IMR-90 (cell line): Measurements from ENCODE around the gene TNFRSF18. TPM values are rescaled to one million over a fixed set of nuclear protein-coding genes. Genes with fewer than 3 reads are reported as not detected.

Experiments used
- ATAC-seq: fragments of 200-7000 bp; cut with Tn5 transposase; 2 replicates; pipeline ENCODE4 v1.9.1; 2020; ENCODE audit warnings: low read depth, mild to moderate bottlenecking, moderate library complexity
- BruUV-seq: library from RNA; stranded (reverse); fragments of 400-500 nt; replicated peaks from 2 replicates; lab custom pipeline; 2021; lab: Mats Ljungman, UMichigan
- CTCF ChIA-PET: fragments of 300-600 bp; formaldehyde crosslinking; extraction: SDS; loops from one replicate; lab custom pipeline; 2021; ENCODE audit warnings: antibody characterized with exemption; lab: Yijun Ruan, JAX
- POLR2A ChIA-PET: fragments of 300-600 bp; sonication (Branson Sonifier 250); formaldehyde crosslinking; loops from one replicate; lab custom pipeline; 2022; ENCODE audit warnings: antibody characterized with exemption; ENCODE audit not compliant: unreplicated experiment; lab: Charles Lee
- DNase-seq: peaks from one replicate; pipeline ENCODE4 v3.0.0; 2013
- H2AFZ ChIP-seq: replicated peaks from 2 replicates; pipeline ENCODE3; 2013; ENCODE audit warnings: low read length, mild to moderate bottlenecking; ENCODE audit not compliant: poor library complexity
- H2AK5ac ChIP-seq: 2 replicates; pipeline ENCODE4 v1.6.1; 2013; ENCODE audit warnings: low read depth, low read length, inconsistent platforms
- H2AK9ac ChIP-seq: replicated peaks from 2 replicates; pipeline ENCODE3; 2013; ENCODE audit warnings: mild to moderate bottlenecking, low read depth, low read length, moderate library complexity; ENCODE audit not compliant: poor library complexity
- H2BK120ac ChIP-seq: 2 replicates; pipeline ENCODE4 v1.6.1; 2013; ENCODE audit warnings: low read depth, low read length, inconsistent platforms
- H2BK15ac ChIP-seq: 3 replicates; pipeline ENCODE4 v1.6.1; 2013; ENCODE audit warnings: low read depth, low read length, inconsistent platforms
- H2BK20ac ChIP-seq: 2 replicates; pipeline ENCODE4 v1.6.1; 2013; ENCODE audit warnings: low read depth, mild to moderate bottlenecking, inconsistent platforms, low read length, moderate library complexity
- H2BK5ac ChIP-seq: 2 replicates; pipeline ENCODE4 v1.6.1; 2013; ENCODE audit warnings: mild to moderate bottlenecking, low read depth, low read length, inconsistent platforms; ENCODE audit not compliant: poor library complexity, severe bottlenecking
- H3K14ac ChIP-seq: replicated peaks from 2 replicates; pipeline ENCODE4 v1.6.1; 2013; ENCODE audit warnings: low read depth, low read length, inconsistent platforms
- H3K18ac ChIP-seq: 2 replicates; pipeline ENCODE4 v1.6.1; 2013; ENCODE audit warnings: low read depth, low read length, control low read depth
- H3K23ac ChIP-seq: 2 replicates; pipeline ENCODE4 v1.6.1; 2013; ENCODE audit warnings: low read depth, low read length, inconsistent platforms
- H3K27ac ChIP-seq: 2 replicates; pipeline ENCODE4 v1.5.1; 2013; ENCODE audit warnings: mild to moderate bottlenecking, control low read depth, low read length; ENCODE audit not compliant: insufficient read depth
- H3K27me3 ChIP-seq: 2 replicates; pipeline ENCODE4 v1.6.1; 2013; ENCODE audit warnings: low read length; ENCODE audit not compliant: control insufficient read depth, insufficient read depth
- H3K36me3 ChIP-seq: 2 replicates; pipeline ENCODE4 v1.6.1; 2013; ENCODE audit warnings: low read length, mixed read lengths; ENCODE audit not compliant: control insufficient read depth, insufficient read depth
- H3K4ac ChIP-seq: 2 replicates; pipeline ENCODE4 v1.6.1; 2013; ENCODE audit warnings: low read depth, low read length, inconsistent platforms
- H3K4me1 ChIP-seq: 2 replicates; pipeline ENCODE4 v1.6.1; 2013; ENCODE audit warnings: low read length, mixed read lengths; ENCODE audit not compliant: control insufficient read depth, insufficient read depth
- H3K4me2 ChIP-seq: 2 replicates; pipeline ENCODE4 v1.6.1; 2013; ENCODE audit warnings: low read depth, mild to moderate bottlenecking, control low read depth, low read length, moderate library complexity
- H3K4me3 ChIP-seq: 2 replicates; pipeline ENCODE4 v1.5.1; 2013; ENCODE audit warnings: low read depth, mild to moderate bottlenecking, control low read depth, low read length, moderate library complexity; ENCODE audit not compliant: insufficient read depth
- H3K56ac ChIP-seq: 2 replicates; pipeline ENCODE4 v1.6.1; 2013; ENCODE audit warnings: low read length, inconsistent platforms; ENCODE audit not compliant: insufficient read depth; ENCODE audit errors: extremely low read depth
- H3K79me1 ChIP-seq, 2 experiments: 2 replicates each; pipeline ENCODE4 v1.6.1; 2013; ENCODE audit warnings: low read length in 2 of 2, inconsistent platforms in 1 of 2, low read depth in 1 of 2
- H3K9ac ChIP-seq: 2 replicates; pipeline ENCODE4 v1.6.1; 2013; ENCODE audit warnings: low read depth, low read length, control low read depth
- H3K9me1 ChIP-seq: 2 replicates; pipeline ENCODE4 v1.6.1; 2013; ENCODE audit warnings: low read length, inconsistent platforms; ENCODE audit not compliant: insufficient read depth
- H3K9me3 ChIP-seq: 2 replicates; pipeline ENCODE4 v1.6.1; 2013; ENCODE audit warnings: low read length; ENCODE audit not compliant: control insufficient read depth, insufficient read depth
- H4K20me1 ChIP-seq: 2 replicates; pipeline ENCODE4 v1.6.1; 2013; ENCODE audit warnings: low read length, inconsistent platforms; ENCODE audit not compliant: insufficient read depth
- H4K5ac ChIP-seq: 2 replicates; pipeline ENCODE4 v1.6.1; 2013; ENCODE audit warnings: mild to moderate bottlenecking, low read depth, low read length, control low read depth
- H4K8ac ChIP-seq, 2 experiments: 2 replicates each; pipeline ENCODE4 v1.6.1; 2013; ENCODE audit warnings: low read depth in 2 of 2, low read length in 2 of 2, control low read depth in 1 of 2, inconsistent platforms in 1 of 2
- H4K91ac ChIP-seq: 2 replicates; pipeline ENCODE4 v1.6.1; 2013; ENCODE audit warnings: low read depth, low read length, inconsistent platforms; ENCODE audit not compliant: insufficient read depth
- BHLHE40 ChIP-seq: fragments of 150-350 bp; IDR thresholded peaks from 2 replicates; pipeline ENCODE4 v1.6.1; 2016; ENCODE audit warnings: mild to moderate bottlenecking, low read depth, low read length
- CEBPB ChIP-seq: IDR thresholded peaks from 2 replicates; pipeline ENCODE4 v1.6.1; 2012; ENCODE audit warnings: low read depth, low read length, improper control_type of control experiment
- MAFK ChIP-seq: IDR thresholded peaks from 2 replicates; pipeline ENCODE4 v1.6.1; 2012; ENCODE audit warnings: low read depth, low read length, improper control_type of control experiment
- MAZ ChIP-seq: IDR thresholded peaks from 2 replicates; pipeline ENCODE4 v1.6.1; 2012; ENCODE audit warnings: low read depth, mild to moderate bottlenecking, low read length, improper control_type of control experiment, moderate library complexity, borderline replicate concordance
- RCOR1 ChIP-seq: IDR thresholded peaks from 2 replicates; pipeline ENCODE4 v1.6.1; 2012; ENCODE audit warnings: mild to moderate bottlenecking, low read length, improper control_type of control experiment; ENCODE audit not compliant: insufficient replicate concordance
- SMC3 ChIP-seq: fragments of 150-350 bp; IDR thresholded peaks from 2 replicates; pipeline ENCODE4 v1.6.1; 2016; ENCODE audit warnings: low read depth, mild to moderate bottlenecking, antibody characterized with exemption, low read length, moderate library complexity
- WGBS, 2 experiments: methylation state at CpG; one replicate each; pipeline versions ENCODE4 v1.1.5 to v1.1.7; 2013; ENCODE audit warnings: missing lambda C conversion rate in 2 of 2; ENCODE audit not compliant: insufficient read length in 1 of 2; ENCODE audit errors: extremely low coverage in 2 of 2; 5-methylcytosine and 5-hydroxymethylcytosine counted together
- dilution Hi-C: fragments of 300-500 bp; cut with HindIII; formaldehyde crosslinking; loops from one replicate; pipeline ENCODE4 v1.14.3; 2018; ENCODE audit warnings: low sequenced_read_pairs; ENCODE audit not compliant: unreplicated experiment
- in situ Hi-C: fragments of 300-500 bp; cut with MboI; formaldehyde crosslinking; loops from 3 replicates; pipeline ENCODE4 v1.14.3; 2019; ENCODE audit warnings: low sequenced_read_pairs, inconsistent platforms, mixed read lengths
- intact Hi-C: fragments of 100-400 bp; cut with micrococcal nuclease; formaldehyde crosslinking; loops from 2 replicates; pipeline ENCODE4 v1.10.0; 2022
- polyA plus RNA-seq, 3 experiments: library from polyadenylated mRNA; depleted of rRNA; stranded (reverse); fragments of >200 nt; gene quantifications; 2 replicates each; pipeline ENCODE4 v1.2.3, GENCODE V29; 2012; ENCODE audit warnings: low replicate concordance in 1 of 3
- total RNA-seq: library from RNA; depleted of rRNA; stranded (reverse); fragments of >200 nt; gene quantifications from 2 replicates; pipeline ENCODE4 v1.2.3, GENCODE V29; 2012
- TF ChIP-seq, protein P1 (sequence below): fragments of 150-350 bp; IDR thresholded peaks from 2 replicates; pipeline ENCODE4 v1.6.1; 2016; ENCODE audit warnings: low read depth, mild to moderate bottlenecking, low read length, moderate library complexity, borderline replicate concordance
- TF ChIP-seq, protein P2 (sequence below): fragments of 150-350 bp; IDR thresholded peaks from 2 replicates; pipeline ENCODE4 v1.6.1; 2017; ENCODE audit warnings: mild to moderate bottlenecking, antibody characterized with exemption, low read length, low read depth

Gene TNFRSF18
- total and polyA plus RNA-seq, 2 of the 4 experiments (the other 2 are of a cell fraction): 0.18 to 1.0 TPM

DNA sequence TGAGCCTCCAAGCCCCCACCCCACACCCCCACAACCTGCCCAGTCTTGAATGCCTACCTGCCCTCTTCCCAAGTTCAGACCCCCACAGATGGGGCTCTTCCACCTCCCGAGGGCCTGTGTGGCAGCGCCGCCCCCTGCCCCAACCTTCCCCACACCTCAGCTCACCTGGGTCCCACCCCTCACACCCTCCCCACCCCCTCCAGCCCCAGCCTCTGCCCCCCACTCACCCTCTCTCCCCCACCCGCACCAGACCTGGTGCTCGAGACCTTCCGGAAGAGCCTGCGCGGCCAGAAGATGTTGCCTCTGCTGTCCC, 9.2 kb downstream of the TNFRSF18 start (continued):
- TF ChIP-seq MAZ: no peak
- TF ChIP-seq, protein P1, sequence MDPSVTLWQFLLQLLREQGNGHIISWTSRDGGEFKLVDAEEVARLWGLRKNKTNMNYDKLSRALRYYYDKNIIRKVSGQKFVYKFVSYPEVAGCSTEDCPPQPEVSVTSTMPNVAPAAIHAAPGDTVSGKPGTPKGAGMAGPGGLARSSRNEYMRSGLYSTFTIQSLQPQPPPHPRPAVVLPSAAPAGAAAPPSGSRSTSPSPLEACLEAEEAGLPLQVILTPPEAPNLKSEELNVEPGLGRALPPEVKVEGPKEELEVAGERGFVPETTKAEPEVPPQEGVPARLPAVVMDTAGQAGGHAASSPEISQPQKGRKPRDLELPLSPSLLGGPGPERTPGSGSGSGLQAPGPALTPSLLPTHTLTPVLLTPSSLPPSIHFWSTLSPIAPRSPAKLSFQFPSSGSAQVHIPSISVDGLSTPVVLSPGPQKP: no peak

DNA sequence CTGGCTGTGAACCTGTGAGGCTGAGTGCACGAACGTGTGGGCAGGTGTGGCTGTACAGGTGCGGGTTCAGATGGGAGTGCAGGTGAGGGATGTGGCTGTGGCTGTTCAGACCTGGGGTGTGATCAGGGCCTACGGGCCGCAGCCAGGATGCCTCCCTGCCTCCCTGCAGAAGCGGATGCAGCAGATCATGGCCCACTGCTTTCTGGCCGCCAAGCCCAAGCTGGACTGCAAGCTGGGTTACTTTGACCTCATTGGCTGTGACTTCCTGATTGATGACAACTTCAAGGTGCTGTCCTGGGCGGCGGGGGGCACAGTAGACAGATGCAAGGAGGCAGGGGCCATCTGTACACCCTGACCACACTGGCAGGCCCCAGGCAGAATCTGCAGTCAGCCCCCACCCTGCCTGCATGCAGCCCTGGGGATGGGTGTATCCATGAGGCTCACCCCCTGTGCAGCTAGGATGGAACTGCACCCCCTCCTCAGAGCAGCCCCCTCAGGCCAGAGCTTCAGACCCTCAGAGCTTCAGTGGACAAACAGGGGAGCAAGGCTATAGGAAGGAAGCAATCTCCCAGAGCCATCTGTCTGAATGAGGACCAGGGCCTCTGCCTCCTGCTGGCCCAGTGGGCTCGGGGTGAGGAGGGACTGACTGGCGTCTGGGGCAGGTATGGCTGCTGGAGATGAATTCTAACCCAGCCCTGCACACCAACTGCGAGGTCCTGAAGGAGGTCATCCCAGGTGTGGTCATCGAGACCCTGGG, 9.8 kb downstream of the TNFRSF18 start:
- POLR2A ChIA-PET: no interaction called here
- CTCF ChIA-PET: no interaction called here
- Histone ChIP-seq H3K23ac (no peak overlapping the region), H3K4ac (no peak overlapping the region), H3K9ac (no peak overlapping the region), H2AK9ac (no peak overlapping the region), H3K9me3 (peaks cover 11% of the 10 kb centered on the region), H2BK15ac (no peak overlapping the region), H2AFZ (peak overlapping the region; percentile 2), H4K91ac (no peak overlapping the region), H3K79me1 (no peaks in the 10 kb centered on the region), H3K27ac (no peak overlapping the region), H4K5ac (no peak overlapping the region), H3K18ac (no peak overlapping the region), H3K9me1 (no peaks in the 10 kb centered on the region), H3K4me2 (no peak overlapping the region), H2BK20ac (no peak overlapping the region), H3K14ac (no peak overlapping the region), H4K20me1 (no peaks in the 10 kb centered on the region), H4K8ac (no peak overlapping the region), H3K56ac (no peak overlapping the region), H2BK120ac (no peak overlapping the region), H3K27me3 (no peaks in the 10 kb centered on the region; the same call in 1 of the 2 replicates), H2AK5ac (no peak overlapping the region), H3K4me3 (no peak overlapping the region), H3K36me3 (no peaks in the 10 kb centered on the region), H3K4me1 (no peaks in the 10 kb centered on the region), H2BK5ac (no peak overlapping the region)
- 73% methylated on average over 6 of the region's 13 CpGs; no CpG with 5 or more reads in 1 of the 2 experiments for WGBS, 2 experiments
- TF ChIP-seq, protein P1: no peak
- TF ChIP-seq MAFK (no peak), RCOR1 (no peak), CEBPB (no peak), BHLHE40 (no peak), SMC3 (no peak)
- TF ChIP-seq, protein P2, sequence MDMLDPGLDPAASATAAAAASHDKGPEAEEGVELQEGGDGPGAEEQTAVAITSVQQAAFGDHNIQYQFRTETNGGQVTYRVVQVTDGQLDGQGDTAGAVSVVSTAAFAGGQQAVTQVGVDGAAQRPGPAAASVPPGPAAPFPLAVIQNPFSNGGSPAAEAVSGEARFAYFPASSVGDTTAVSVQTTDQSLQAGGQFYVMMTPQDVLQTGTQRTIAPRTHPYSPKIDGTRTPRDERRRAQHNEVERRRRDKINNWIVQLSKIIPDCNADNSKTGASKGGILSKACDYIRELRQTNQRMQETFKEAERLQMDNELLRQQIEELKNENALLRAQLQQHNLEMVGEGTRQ: no peak
- intact Hi-C loops (no loop called here), in situ Hi-C loops (no loop called here), dilution Hi-C loops (no loop called here)
- no peak for ATAC-seq
- DNase-seq: no peak
- BruUV-seq: no TSS peak
